MCF 10A (cell line): ENCODE data around the gene PTPN2. TPM values are rescaled to one million over a fixed set of nuclear protein-coding genes. Genes with fewer than 3 reads are reported as not detected.

Experiments used
- BruUV-seq: library from RNA; stranded (reverse); fragments of 400-500 nt; replicated peaks from 2 replicates; lab custom pipeline; 2021; lab: Mats Ljungman, UMichigan
- CTCF ChIA-PET: fragments of 300-600 bp; sonication (Branson Sonifier 250); formaldehyde crosslinking; extraction: SDS; loops from one replicate; lab custom pipeline; 2021; ENCODE audit warnings: antibody characterized with exemption, inconsistent platforms; lab: Yijun Ruan, JAX
- POLR2A ChIA-PET: fragments of 300-600, 350-650 bp; sonication (Branson Sonifier 250); formaldehyde crosslinking; extraction: SDS; loops from one replicate; lab custom pipeline; 2020; ENCODE audit warnings: antibody characterized with exemption, inconsistent platforms; lab: Yijun Ruan, JAX
- DNase-seq: peaks from one replicate; pipeline ENCODE4 v3.0.0-alpha.2; 2018; ENCODE audit not compliant: unreplicated experiment
- H3K27ac Mint-ChIP-seq: one replicate; pipeline ENCODE4 v1.8.0; 2022; ENCODE audit warnings: mild to moderate bottlenecking, low read depth, mixed read lengths; ENCODE audit not compliant: unreplicated experiment
- H3K27me3 Mint-ChIP-seq: one replicate; pipeline ENCODE4 v1.8.0; 2022; ENCODE audit warnings: mixed read lengths; ENCODE audit not compliant: insufficient read depth, unreplicated experiment
- H3K36me3 Mint-ChIP-seq: one replicate; pipeline ENCODE4 v1.8.0; 2022; ENCODE audit warnings: mild to moderate bottlenecking, moderate library complexity, mixed read lengths; ENCODE audit not compliant: insufficient read depth, unreplicated experiment
- H3K4me1 Mint-ChIP-seq: one replicate; pipeline ENCODE4 v1.8.0; 2022; ENCODE audit warnings: mixed read lengths; ENCODE audit not compliant: insufficient read depth, unreplicated experiment
- H3K4me3 Mint-ChIP-seq: one replicate; pipeline ENCODE4 v1.8.0; 2022; ENCODE audit warnings: mild to moderate bottlenecking, moderate library complexity, mixed read lengths; ENCODE audit not compliant: unreplicated experiment
- H3K9me3 Mint-ChIP-seq: one replicate; pipeline ENCODE4 v1.8.0; 2022; ENCODE audit warnings: mixed read lengths; ENCODE audit not compliant: unreplicated experiment
- intact Hi-C: fragments of 100-400 bp; cut with micrococcal nuclease; formaldehyde crosslinking; loops from 2 replicates; pipeline ENCODE4 v1.14.1; 2022
- total RNA-seq: library from RNA; stranded (reverse); gene quantifications from 2 replicates; pipeline ENCODE4 v1.2.3, GENCODE V29; 2022
- TF ChIP-seq, protein P1 (sequence below): fragments of 200-600 bp; IDR thresholded peaks from one replicate; pipeline ENCODE4 v1.8.0; 2022; ENCODE audit warnings: antibody characterized with exemption, mild to moderate bottlenecking; ENCODE audit not compliant: unreplicated experiment

The PTPN2 gene
- total RNA-seq, 1 experiment from 2014 or later = 75.2 TPM

DNA sequence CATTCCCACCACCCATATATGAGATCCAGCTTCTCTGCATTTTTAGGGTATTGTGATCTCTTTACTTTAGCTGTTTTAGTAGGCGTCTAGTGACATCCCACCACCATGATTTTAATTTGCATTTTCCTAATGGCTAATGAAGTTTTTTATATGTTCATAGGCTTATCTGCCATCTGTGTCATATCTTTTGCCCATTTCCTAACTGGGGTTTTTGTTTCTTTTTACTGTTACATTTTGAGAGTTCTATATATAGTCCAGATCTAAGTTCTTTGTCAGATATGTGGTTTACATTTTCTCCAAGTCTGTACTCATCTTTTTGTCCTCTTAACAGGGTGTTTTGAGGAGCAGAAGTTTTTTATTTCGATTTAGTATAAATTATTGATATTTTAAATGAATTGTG is 39.6 kb downstream of the PTPN2 start:
- ChIA-PET POLR2A (interaction anchor here (0.6 to 1.4 kb wide), 4 partner anchors 11 to 46 kb away, joined by 3 to 5 read pairs (median 4); no protein-coding TSS in a partner anchor), CTCF (interaction anchor here (0.6 to 1.3 kb wide), 2 partner anchors 47 to 111 kb away, joined by 3 to 4 read pairs; no protein-coding TSS in a partner anchor)
- Mint-ChIP-seq H3K9me3 (no peaks in the 10 kb centered on the region), H3K4me3 (no peak overlapping the region), H3K36me3 (peaks cover 41% of the 10 kb centered on the region), H3K27me3 (no peaks in the 10 kb centered on the region), H3K27ac (no peak overlapping the region), H3K4me1 (peaks cover 29% of the 10 kb centered on the region)
- BruUV-seq = no TSS peak
- DNase-seq = no peak
- TF ChIP-seq, protein P1, sequence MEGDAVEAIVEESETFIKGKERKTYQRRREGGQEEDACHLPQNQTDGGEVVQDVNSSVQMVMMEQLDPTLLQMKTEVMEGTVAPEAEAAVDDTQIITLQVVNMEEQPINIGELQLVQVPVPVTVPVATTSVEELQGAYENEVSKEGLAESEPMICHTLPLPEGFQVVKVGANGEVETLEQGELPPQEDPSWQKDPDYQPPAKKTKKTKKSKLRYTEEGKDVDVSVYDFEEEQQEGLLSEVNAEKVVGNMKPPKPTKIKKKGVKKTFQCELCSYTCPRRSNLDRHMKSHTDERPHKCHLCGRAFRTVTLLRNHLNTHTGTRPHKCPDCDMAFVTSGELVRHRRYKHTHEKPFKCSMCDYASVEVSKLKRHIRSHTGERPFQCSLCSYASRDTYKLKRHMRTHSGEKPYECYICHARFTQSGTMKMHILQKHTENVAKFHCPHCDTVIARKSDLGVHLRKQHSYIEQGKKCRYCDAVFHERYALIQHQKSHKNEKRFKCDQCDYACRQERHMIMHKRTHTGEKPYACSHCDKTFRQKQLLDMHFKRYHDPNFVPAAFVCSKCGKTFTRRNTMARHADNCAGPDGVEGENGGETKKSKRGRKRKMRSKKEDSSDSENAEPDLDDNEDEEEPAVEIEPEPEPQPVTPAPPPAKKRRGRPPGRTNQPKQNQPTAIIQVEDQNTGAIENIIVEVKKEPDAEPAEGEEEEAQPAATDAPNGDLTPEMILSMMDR = no peak
- intact Hi-C loops = no loop called here

DNA sequence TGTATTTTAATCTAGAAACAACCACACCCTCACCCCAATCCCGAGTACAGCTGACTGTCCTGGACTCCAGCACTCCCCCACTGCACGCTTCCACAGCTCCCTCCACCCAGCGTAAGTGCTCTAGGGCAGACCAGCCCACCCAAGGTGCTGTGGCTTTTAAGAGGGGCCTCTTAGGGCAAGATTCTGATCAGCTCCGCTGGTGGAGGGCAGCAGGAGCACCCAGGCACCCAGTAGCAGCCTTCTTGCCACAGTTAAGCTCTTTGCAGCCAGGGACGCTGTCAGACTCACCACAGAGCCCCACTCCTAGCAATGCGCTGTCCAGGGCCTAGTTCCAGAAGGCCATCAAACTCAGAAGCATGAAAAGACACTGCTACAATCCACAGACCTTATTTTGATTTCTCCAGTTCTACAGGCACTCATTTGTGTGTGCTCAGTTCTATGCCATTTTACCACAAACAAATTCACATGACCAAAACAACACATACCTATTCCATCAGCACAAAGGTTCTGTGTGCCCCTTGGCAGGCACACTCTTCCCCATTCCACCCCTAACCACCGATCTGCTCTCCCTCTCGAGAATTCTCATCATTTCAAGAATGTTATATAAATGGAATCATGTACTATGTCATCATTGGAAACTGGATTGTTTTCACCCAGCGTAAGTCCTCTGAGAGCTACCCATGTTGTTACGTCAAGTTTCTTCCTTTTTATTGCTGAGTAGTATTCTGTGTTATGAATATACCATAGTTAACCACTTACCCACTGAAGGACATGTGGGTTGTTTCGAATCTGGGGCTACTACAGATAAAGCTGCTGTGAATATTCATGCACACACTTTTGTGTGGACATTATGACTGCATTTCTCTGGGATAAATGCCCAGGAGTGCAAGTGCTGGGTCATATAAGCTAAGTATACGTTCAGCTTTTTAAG is 40.4 kb downstream of the PTPN2 start:
- no peaks in the 10 kb centered on the region for H3K9me3 Mint-ChIP-seq
- H3K27ac Mint-ChIP-seq = no peak overlapping the region
- TF ChIP-seq, protein P1 = no peak
- H3K36me3 Mint-ChIP-seq = peaks cover 35% of the 10 kb centered on the region
- no peak overlapping the region for H3K4me3 Mint-ChIP-seq
- BruUV-seq = no TSS peak
- H3K4me1 Mint-ChIP-seq = peaks cover 35% of the 10 kb centered on the region
- no peak for DNase-seq
- ChIA-PET POLR2A (interaction anchor here (0.8 to 1.4 kb wide), 4 partner anchors 12 to 39 kb away, joined by 3 to 5 read pairs (median 4); no protein-coding TSS in a partner anchor), CTCF (interaction anchor here (1.1 to 1.3 kb wide), 2 partner anchors 9 to 47 kb away, joined by 4 read pairs; no protein-coding TSS in a partner anchor)
- intact Hi-C loops = no loop called here
- H3K27me3 Mint-ChIP-seq = no peaks in the 10 kb centered on the region

DNA sequence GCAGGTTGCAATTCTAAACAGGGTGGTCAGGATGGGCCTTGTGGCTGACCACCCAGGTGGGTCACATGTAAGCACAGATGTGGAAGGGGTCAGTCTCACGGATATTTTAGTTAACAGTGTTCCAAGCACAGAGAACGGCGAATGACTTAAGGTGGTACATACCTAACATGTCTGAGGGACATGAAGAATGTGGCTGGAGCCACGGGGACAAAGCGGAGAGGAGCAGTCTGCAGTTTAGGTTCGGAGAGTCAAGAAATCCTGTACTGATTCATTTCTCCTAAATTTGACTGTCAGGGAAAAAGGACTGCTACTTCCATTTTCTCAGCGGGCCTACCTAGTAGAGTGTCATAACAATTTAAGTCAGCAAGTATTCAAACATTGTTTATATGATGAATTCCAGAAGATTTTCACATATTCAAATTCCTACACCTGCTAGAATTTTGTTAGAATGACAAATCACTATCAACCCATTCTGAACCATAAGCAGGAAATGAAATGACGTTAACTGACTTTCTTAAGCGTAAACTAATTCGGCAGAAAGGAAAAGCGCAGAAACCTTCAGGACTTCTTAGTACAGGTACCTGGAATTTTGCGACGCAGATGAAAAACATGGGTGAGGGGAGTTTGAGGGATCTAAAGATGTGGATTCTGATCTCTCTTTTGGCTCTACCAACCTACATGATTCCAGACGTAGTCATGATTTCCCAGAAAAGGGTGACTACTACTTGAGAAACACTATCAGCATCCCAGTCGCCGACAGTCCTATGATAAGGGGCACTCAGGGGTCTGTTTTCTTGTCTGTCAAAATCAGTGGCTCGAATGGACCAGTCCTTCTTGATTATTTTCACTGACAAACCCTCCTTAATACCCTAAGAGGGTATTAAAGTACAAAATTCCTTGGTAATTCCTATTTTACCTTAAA is 41.3 kb downstream of the PTPN2 start:
- no peak overlapping the region for H3K27ac Mint-ChIP-seq
- BruUV-seq = no TSS peak

More for the DNA sequence above, 41.3 kb downstream of the PTPN2 start:
- Mint-ChIP-seq H3K4me1 (peaks cover 43% of the 10 kb centered on the region), H3K27me3 (no peaks in the 10 kb centered on the region), H3K36me3 (peaks cover 35% of the 10 kb centered on the region), H3K4me3 (no peak overlapping the region), H3K9me3 (no peaks in the 10 kb centered on the region)
- intact Hi-C loops = no loop called here
- DNase-seq = no peak
- ChIA-PET POLR2A (no interaction called here), CTCF (interaction anchor here (1.1 kb wide), 1 partner anchor 10 kb away, joined by 4 read pairs; no protein-coding TSS in a partner anchor)
- TF ChIP-seq, protein P1 = no peak
